ENCODE results near the gene RAB34. TPM values are rescaled to one million over a fixed set of nuclear protein-coding genes. Genes with fewer than 3 reads are reported as not detected.
"Not testable (repeated sequence)": the region's sequence is repeated elsewhere in the genome, so short reads cannot be mapped to it uniquely, and the experiment has no call there.

RAB34 gene
- total and polyA plus RNA-seq, 11 donors, result 11.5 to 31.7 (median 17.7) TPM

GRCh38 chr17:28722417-28723158 lies 4.9 kb upstream of the RAB34 start:
- TF ChIP-seq CTCF (IDR thresholded peaks at IDR 0.05) (no peak), POLR2A (IDR thresholded peaks at IDR 0.05) (no peak)
- peaks cover 0 to 48% (median 41%) of the 10 kb centered on the region in 9 donors for H3K36me3 ChIP-seq
- WGBS, 4 donors, result 72 to 81% (median 73%) methylated on average over 7 of the region's 7 CpGs
- peaks cover 0 to 73% (median 48%) of the 10 kb centered on the region in 12 donors for H3K4me1 ChIP-seq
- H3K4me3 ChIP-seq, result peak overlapping the region in 1 of 12 donors; percentile 86
- intact Hi-C loops (cut with DNase I), result loop anchor here in 3 of 10 donors (5.0 to 10.0 kb wide), 4 partner anchors 40 to 572 kb away; partner anchors contain the start of gene NUFIP2 (in 1 of the 3)
- H3K27me3 ChIP-seq, result peaks cover 0 to 6% (median 0%) of the 10 kb centered on the region in 9 donors
- no peak for DNase-seq
- H3K27ac ChIP-seq, result peak overlapping the region in 1 of 12 donors; percentile 42
- ATAC-seq, result no peak
- H3K9me3 ChIP-seq, result no peaks in the 10 kb centered on the region

- H3K9me3 ChIP-seq, ATAC-seq: not testable (repeated sequence)
- H3K4me3 ChIP-seq, result peak overlapping the region in 11 of 12 donors; percentile 72 to 97 (median 86)
- H3K27me3 ChIP-seq, result peaks cover 0 to 18% (median 0%) of the 10 kb centered on the region in 9 donors
- 36 to 43% (median 41%) methylated on average over 19 of the region's 19 CpGs for WGBS, 4 donors
- DNase-seq, result peak in 1 of 5 donors; percentile 37
- H3K36me3 ChIP-seq, result peaks cover 0 to 48% (median 41%) of the 10 kb centered on the region in 9 donors
- intact Hi-C loops (cut with DNase I), result loop anchor here in 3 of 10 donors (5.0 to 10.0 kb wide), 4 partner anchors 41 to 574 kb away; partner anchors contain the start of gene NUFIP2 (in 1 of the 3)
- H3K4me1 ChIP-seq, result peaks cover 0 to 73% (median 47%) of the 10 kb centered on the region in 12 donors
- peak overlapping the region in 4 of 12 donors; percentile 90 to 93 (median 92) for H3K27ac ChIP-seq
Measured at GRCh38 chr17:28720997-28721329, 3.3 kb upstream of the RAB34 start.

- H3K4me3 ChIP-seq, result peak overlapping the region; percentile 72 to 97 (median 85)
- peaks cover 0 to 18% (median 0%) of the 10 kb centered on the region in 9 donors for H3K27me3 ChIP-seq
- TF ChIP-seq CTCF (IDR thresholded peaks at IDR 0.05) (no peak), POLR2A (IDR thresholded peaks at IDR 0.05) (no peak)
- H3K4me1 ChIP-seq, result peaks cover 0 to 69% (median 43%) of the 10 kb centered on the region in 12 donors
- no peak for ATAC-seq
- no peaks in the 10 kb centered on the region for H3K9me3 ChIP-seq
- H3K36me3 ChIP-seq, result peaks cover 0 to 48% (median 42%) of the 10 kb centered on the region in 9 donors
- H3K27ac ChIP-seq, result peak overlapping the region; percentile 46 to 96 (median 88)
- WGBS, 4 donors, result 4 to 6% (median 4%) methylated on average over 28 to 30 of the region's 30 CpGs
- DNase-seq, result no peak
- intact Hi-C loops (cut with DNase I), result loop anchor here in 3 of 10 donors (5.0 to 10.0 kb wide), 4 partner anchors 42 to 574 kb away; partner anchors contain the start of gene NUFIP2 (in 1 of the 3)
Measured at GRCh38 chr17:28720247-28720996, 2.8 kb upstream of the RAB34 start.

- Histone ChIP-seq H3K4me3 (peak overlapping the region in 11 of 12 donors; percentile 72 to 97 (median 86)), H3K27ac (peak overlapping the region; percentile 46 to 96 (median 88)), H3K36me3 (peaks cover 0 to 50% (median 44%) of the 10 kb centered on the region in 9 donors), H3K27me3 (peaks cover 0 to 18% (median 0%) of the 10 kb centered on the region in 9 donors), H3K9me3 (no peaks in the 10 kb centered on the region), H3K4me1 (peaks cover 0 to 65% (median 41%) of the 10 kb centered on the region in 12 donors)
- no peak for ATAC-seq
- 32 to 42% (median 38%) methylated on average over 18 of the region's 18 CpGs for WGBS, 4 donors
- DNase-seq, result no peak
- TF ChIP-seq POLR2A (IDR thresholded peaks at IDR 0.05), result no peak
- no peak for TF ChIP-seq CTCF (IDR thresholded peaks at IDR 0.05)
- intact Hi-C loops (cut with DNase I), result loop anchor here in 3 of 10 donors (2.0 to 10.0 kb wide), 3 partner anchors 54 to 74 kb away; partner anchors contain the start of genes BLTP2 (in 2 of the 3), SDF2 (in 1 of the 3) and SUPT6H (in 1 of the 3)
Measured at GRCh38 chr17:28719021-28719433, 1.4 kb upstream of the RAB34 start.

All from heart left ventricle (tissue), 16 donors.